ENCODE data around the gene PANX1.
"Not testable (repeated sequence)": the region's sequence is repeated elsewhere in the genome, so short reads cannot be mapped to it uniquely, and the experiment has no call there.

DNA sequence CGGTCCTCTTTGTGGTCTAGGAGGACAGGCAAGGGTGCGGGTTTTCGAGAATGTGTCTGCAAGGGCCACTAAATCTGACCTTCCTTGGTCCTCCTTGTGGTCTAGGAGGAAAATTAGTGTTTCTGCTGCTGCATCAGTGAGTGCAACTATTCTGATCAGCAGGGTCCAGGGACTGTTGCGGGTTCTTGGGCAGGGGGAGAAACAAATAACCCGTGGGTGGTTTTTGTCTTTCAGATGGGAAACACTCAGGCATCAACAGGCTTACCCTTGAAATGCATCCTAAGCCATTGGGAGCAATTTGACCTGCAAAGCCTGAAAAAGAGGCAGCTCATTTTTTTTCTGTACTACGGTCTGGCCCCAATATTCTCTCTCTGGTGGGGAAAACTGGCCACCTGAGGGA is 9.0 kb upstream of the PANX1 start:
- TF ChIP-seq EZH2 (IDR thresholded peaks at IDR 0.05; ENCODE audit: borderline replicate concordance, low read length): not testable (repeated sequence)
- TF ChIP-seq, protein P1, sequence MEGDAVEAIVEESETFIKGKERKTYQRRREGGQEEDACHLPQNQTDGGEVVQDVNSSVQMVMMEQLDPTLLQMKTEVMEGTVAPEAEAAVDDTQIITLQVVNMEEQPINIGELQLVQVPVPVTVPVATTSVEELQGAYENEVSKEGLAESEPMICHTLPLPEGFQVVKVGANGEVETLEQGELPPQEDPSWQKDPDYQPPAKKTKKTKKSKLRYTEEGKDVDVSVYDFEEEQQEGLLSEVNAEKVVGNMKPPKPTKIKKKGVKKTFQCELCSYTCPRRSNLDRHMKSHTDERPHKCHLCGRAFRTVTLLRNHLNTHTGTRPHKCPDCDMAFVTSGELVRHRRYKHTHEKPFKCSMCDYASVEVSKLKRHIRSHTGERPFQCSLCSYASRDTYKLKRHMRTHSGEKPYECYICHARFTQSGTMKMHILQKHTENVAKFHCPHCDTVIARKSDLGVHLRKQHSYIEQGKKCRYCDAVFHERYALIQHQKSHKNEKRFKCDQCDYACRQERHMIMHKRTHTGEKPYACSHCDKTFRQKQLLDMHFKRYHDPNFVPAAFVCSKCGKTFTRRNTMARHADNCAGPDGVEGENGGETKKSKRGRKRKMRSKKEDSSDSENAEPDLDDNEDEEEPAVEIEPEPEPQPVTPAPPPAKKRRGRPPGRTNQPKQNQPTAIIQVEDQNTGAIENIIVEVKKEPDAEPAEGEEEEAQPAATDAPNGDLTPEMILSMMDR (conservative IDR thresholded peaks at IDR 0.05 in 1 of 2, IDR thresholded peaks at IDR 0.05 in 1 of 2; ENCODE audit: extremely low read depth in 1 of 2, insufficient read depth in 1 of 2, low read depth in 1 of 2, low read length in 2 of 2): not testable (repeated sequence)

Measured in mammary epithelial cell (primary cell).